ENCODE data around the gene CCDC12.

GRCh38 chr3:46978381-46978780 is 1.8 kb upstream of the CCDC12 start:
- TF ChIP-seq, protein P1, sequence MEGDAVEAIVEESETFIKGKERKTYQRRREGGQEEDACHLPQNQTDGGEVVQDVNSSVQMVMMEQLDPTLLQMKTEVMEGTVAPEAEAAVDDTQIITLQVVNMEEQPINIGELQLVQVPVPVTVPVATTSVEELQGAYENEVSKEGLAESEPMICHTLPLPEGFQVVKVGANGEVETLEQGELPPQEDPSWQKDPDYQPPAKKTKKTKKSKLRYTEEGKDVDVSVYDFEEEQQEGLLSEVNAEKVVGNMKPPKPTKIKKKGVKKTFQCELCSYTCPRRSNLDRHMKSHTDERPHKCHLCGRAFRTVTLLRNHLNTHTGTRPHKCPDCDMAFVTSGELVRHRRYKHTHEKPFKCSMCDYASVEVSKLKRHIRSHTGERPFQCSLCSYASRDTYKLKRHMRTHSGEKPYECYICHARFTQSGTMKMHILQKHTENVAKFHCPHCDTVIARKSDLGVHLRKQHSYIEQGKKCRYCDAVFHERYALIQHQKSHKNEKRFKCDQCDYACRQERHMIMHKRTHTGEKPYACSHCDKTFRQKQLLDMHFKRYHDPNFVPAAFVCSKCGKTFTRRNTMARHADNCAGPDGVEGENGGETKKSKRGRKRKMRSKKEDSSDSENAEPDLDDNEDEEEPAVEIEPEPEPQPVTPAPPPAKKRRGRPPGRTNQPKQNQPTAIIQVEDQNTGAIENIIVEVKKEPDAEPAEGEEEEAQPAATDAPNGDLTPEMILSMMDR (IDR thresholded peaks at IDR 0.05): no peak
- TF ChIP-seq POLR2A (IDR thresholded peaks at IDR 0.05): no peak

Data from thyroid gland (tissue), 4 donors.